B cell (primary cell): Measurements from ENCODE around the gene RAD51B. TPM values are rescaled to one million over a fixed set of nuclear protein-coding genes. Genes with fewer than 3 reads are reported as not detected.

ENCODE experiments used
- ATAC-seq: fragments of 200-7000 bp; cut with Tn5 transposase; one replicate; pipeline ENCODE4 v1.10.0; 2021; ENCODE audit warnings: low read depth, mild to moderate bottlenecking, moderate number of reproducible peaks, moderate library complexity
- CTCF ChIA-PET: fragments of 350-600 bp; sonication (Branson Sonifier 250); formaldehyde crosslinking; loops from one replicate; lab custom pipeline; 2021; ENCODE audit warnings: antibody characterized with exemption, inconsistent platforms; lab: Charles Lee
- POLR2A ChIA-PET: fragments of 350-600 bp; sonication (Branson Sonifier 250); formaldehyde crosslinking; loops from one replicate; lab custom pipeline; 2021; ENCODE audit warnings: antibody characterized with exemption; lab: Charles Lee
- DNase-seq: peaks from one replicate; pipeline ENCODE4 v3.0.0; 2013
- H2AFZ ChIP-seq: 2 replicates; pipeline ENCODE4 v1.6.1; 2012; ENCODE audit warnings: mild to moderate bottlenecking, low read depth, low read length; ENCODE audit not compliant: insufficient read depth, poor library complexity, severe bottlenecking
- H3K27ac ChIP-seq, 2 donors: 1 replicate in 1 of 2; 2 replicates in 1 of 2; pipeline ENCODE4 v1.5.1; 2012 to 2013; ENCODE audit warnings: low read length in 2 of 2, mild to moderate bottlenecking in 2 of 2, moderate library complexity in 1 of 2
- H3K27me3 ChIP-seq, 4 experiments: fragments of 200-600 bp in 1 of 4; sonication (generic) in 1 of 4; replicated peaks in 1 of 4; 1 replicate in 2 of 4; 2 replicates in 2 of 4; pipeline versions ENCODE4 v1.6.1 to v1.7.0; 2013 to 2016; ENCODE audit warnings: low read length in 3 of 4, mild to moderate bottlenecking in 2 of 4, mixed read lengths in 1 of 4, moderate library complexity in 1 of 4; ENCODE audit not compliant: insufficient read depth in 4 of 4, control insufficient read depth in 3 of 4; ENCODE audit errors: control extremely low read depth in 1 of 4
- H3K36me3 ChIP-seq, 2 experiments: replicated peaks in 1 of 2; 1 replicate in 1 of 2; 2 replicates in 1 of 2; pipeline versions ENCODE4 v1.6.1 to v1.7.1; 2013; ENCODE audit warnings: low read length in 1 of 2; ENCODE audit not compliant: insufficient read depth in 2 of 2, control insufficient read depth in 1 of 2; ENCODE audit errors: control extremely low read depth in 1 of 2, extremely low read depth in 1 of 2
- H3K4me1 ChIP-seq, 2 donors: fragments of 200-600 bp in 1 of 2; sonication (generic) in 1 of 2; 1 replicate in 1 of 2; 2 replicates in 1 of 2; pipeline versions ENCODE4 v1.5.1 to v1.6.1; 2013 to 2017; ENCODE audit warnings: low read length in 2 of 2; ENCODE audit not compliant: control insufficient read depth in 2 of 2, insufficient read depth in 2 of 2
- H3K4me2 ChIP-seq: replicated peaks from 2 replicates; pipeline ENCODE3; 2012; ENCODE audit warnings: mild to moderate bottlenecking, low read depth, low read length; ENCODE audit not compliant: poor library complexity, severe bottlenecking
- H3K4me3 ChIP-seq, 5 experiments: fragments of 200-600 bp in 1 of 5; sonication (generic) in 1 of 5; 1 replicate in 3 of 5; 2 replicates in 2 of 5; pipeline versions ENCODE4 v1.5.1 to v1.7.0; 2011 to 2016; ENCODE audit warnings: low read length in 4 of 5, mild to moderate bottlenecking in 4 of 5, low read depth in 2 of 5, control low read depth in 1 of 5, moderate library complexity in 1 of 5; ENCODE audit not compliant: insufficient read depth in 1 of 5; ENCODE audit errors: control extremely low read depth in 1 of 5, extremely low read depth in 1 of 5
- H3K79me2 ChIP-seq: fragments of 200-600 bp; sonication (generic); one replicate; pipeline ENCODE4 v1.6.0; 2016; ENCODE audit warnings: low read length; ENCODE audit not compliant: control insufficient read depth, insufficient read depth
- H3K9ac ChIP-seq: fragments of 200-600 bp; sonication (generic); 2 replicates; pipeline ENCODE4 v1.6.1; 2017; ENCODE audit warnings: mild to moderate bottlenecking, low read length, moderate library complexity
- H3K9me3 ChIP-seq, 3 donors: one replicate each; pipeline versions ENCODE4 v1.6.1 to v1.7.1; 2013; ENCODE audit warnings: low read length in 2 of 3; ENCODE audit not compliant: control insufficient read depth in 2 of 3, insufficient read depth in 1 of 3; ENCODE audit errors: control extremely low read depth in 1 of 3
- H4K20me1 ChIP-seq: 2 replicates; pipeline ENCODE4 v1.6.0; 2012; ENCODE audit warnings: mild to moderate bottlenecking, low read length; ENCODE audit not compliant: insufficient read depth, control insufficient read depth, poor library complexity, severe bottlenecking
- H3K27ac Mint-ChIP-seq: one replicate; pipeline ENCODE4 v1.8.0; 2021; ENCODE audit warnings: mixed read lengths
- H3K27me3 Mint-ChIP-seq: one replicate; pipeline ENCODE4 v1.8.0; 2021; ENCODE audit warnings: mixed read lengths
- H3K4me1 Mint-ChIP-seq: one replicate; pipeline ENCODE4 v1.8.0; 2021; ENCODE audit warnings: mixed read lengths
- H3K4me3 Mint-ChIP-seq: one replicate; pipeline ENCODE4 v1.8.0; 2021; ENCODE audit warnings: mixed read lengths
- H3K9me3 Mint-ChIP-seq: one replicate; pipeline ENCODE4 v1.8.0; 2022; ENCODE audit warnings: mixed read lengths; ENCODE audit not compliant: insufficient read depth
- EZH2 ChIP-seq: IDR thresholded peaks from 2 replicates; pipeline ENCODE4 v1.6.1; 2012; ENCODE audit warnings: borderline replicate concordance, low read depth, mild to moderate bottlenecking, moderate library complexity, low read length; ENCODE audit not compliant: insufficient read depth, poor library complexity, severe bottlenecking
- WGBS: methylation state at CpG from one replicate; pipeline ENCODE4 v1.1.5; 2013; ENCODE audit warnings: missing lambda C conversion rate; ENCODE audit not compliant: insufficient coverage; 5-methylcytosine and 5-hydroxymethylcytosine counted together
- intact Hi-C: fragments of 100-400 bp; cut with micrococcal nuclease; formaldehyde crosslinking; loops from one replicate; pipeline ENCODE4 v1.10.0; 2022
- polyA plus RNA-seq: library from polyadenylated mRNA; depleted of rRNA; stranded (reverse); fragments of >200 nt; gene quantifications from 2 replicates; pipeline ENCODE4 v1.2.3, GENCODE V29; 2012
- total RNA-seq, 2 donors: library from RNA; stranded (reverse); fragments of 120-200 nt in 1 of 2; gene quantifications; 1 replicate in 1 of 2; 2 replicates in 1 of 2; pipeline versions ENCODE4 v1.2.3 to v1.2.4, GENCODE V29; 2013 to 2022
- TF ChIP-seq, protein P1 (sequence below): fragments of 200-600 bp; IDR thresholded peaks from one replicate; pipeline ENCODE4 v1.8.0; 2022; ENCODE audit warnings: antibody characterized with exemption, mild to moderate bottlenecking

Gene RAD51B
- total and polyA plus RNA-seq, 2 donors (not counting 1 experiment from before 2014, with no cell fraction given), result 6.5 to 60.6 TPM

DNA sequence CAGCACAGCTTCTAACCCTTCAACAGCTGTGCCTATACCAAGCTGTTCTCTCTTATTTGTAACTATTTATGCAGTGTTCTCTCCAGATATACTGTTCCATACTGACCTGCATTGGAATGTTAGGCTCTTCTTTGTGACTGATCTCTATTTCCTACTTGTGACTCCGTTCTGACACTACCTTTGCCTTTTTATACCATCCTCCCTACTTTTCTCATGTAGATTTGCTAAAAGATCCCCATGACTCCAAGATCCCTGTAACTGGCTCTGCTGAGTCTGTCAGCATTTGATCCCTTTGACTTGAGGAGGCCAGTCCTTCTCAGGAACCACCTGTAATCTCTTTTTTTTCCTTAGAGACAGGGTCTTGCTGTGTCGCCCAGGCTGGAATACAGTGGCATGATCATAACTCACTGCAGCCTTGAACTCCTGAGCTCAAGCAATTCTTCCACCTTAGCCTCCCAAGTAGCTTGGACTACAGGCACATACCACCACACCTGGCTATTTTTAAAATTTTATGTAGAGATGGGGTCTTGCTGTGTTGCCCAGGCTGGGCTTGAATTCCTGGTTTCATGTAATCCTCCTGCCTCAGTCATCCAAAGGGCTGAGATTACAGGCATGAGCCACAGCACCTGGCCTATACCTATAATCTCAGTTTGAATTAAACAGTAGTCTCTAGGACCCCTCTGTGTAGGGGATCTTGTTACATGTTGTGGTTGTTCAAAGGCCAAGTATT is 605.0 kb downstream of the RAD51B start:
- H3K27me3 Mint-ChIP-seq, result no peaks in the 10 kb centered on the region

More for the DNA sequence above, 605.0 kb downstream of the RAD51B start:
- Histone ChIP-seq H3K4me2 (no peak overlapping the region), H3K9ac (no peak overlapping the region), H3K36me3 (no peaks in the 10 kb centered on the region), H3K27ac (no peak overlapping the region), H3K9me3 (peaks cover 1 to 7% (median 3%) of the 10 kb centered on the region in 3 donors), H3K27me3 (no peaks in the 10 kb centered on the region), H4K20me1 (no peaks in the 10 kb centered on the region), H3K79me2 (no peaks in the 10 kb centered on the region), H3K4me1 (peaks cover 9 to 12% of the 10 kb centered on the region in 2 donors), H2AFZ (no peak overlapping the region), H3K4me3 (no peak overlapping the region)
- intact Hi-C loops, result no loop called here
- Mint-ChIP-seq H3K4me3 (no peak overlapping the region), H3K27ac (no peak overlapping the region), H3K9me3 (no peaks in the 10 kb centered on the region), H3K4me1 (peaks cover 21% of the 10 kb centered on the region)
- TF ChIP-seq, protein P1, sequence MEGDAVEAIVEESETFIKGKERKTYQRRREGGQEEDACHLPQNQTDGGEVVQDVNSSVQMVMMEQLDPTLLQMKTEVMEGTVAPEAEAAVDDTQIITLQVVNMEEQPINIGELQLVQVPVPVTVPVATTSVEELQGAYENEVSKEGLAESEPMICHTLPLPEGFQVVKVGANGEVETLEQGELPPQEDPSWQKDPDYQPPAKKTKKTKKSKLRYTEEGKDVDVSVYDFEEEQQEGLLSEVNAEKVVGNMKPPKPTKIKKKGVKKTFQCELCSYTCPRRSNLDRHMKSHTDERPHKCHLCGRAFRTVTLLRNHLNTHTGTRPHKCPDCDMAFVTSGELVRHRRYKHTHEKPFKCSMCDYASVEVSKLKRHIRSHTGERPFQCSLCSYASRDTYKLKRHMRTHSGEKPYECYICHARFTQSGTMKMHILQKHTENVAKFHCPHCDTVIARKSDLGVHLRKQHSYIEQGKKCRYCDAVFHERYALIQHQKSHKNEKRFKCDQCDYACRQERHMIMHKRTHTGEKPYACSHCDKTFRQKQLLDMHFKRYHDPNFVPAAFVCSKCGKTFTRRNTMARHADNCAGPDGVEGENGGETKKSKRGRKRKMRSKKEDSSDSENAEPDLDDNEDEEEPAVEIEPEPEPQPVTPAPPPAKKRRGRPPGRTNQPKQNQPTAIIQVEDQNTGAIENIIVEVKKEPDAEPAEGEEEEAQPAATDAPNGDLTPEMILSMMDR, result no peak
- no peak for TF ChIP-seq EZH2
- DNase-seq (no peak), ATAC-seq (no peak)
- WGBS, result no CpG with 5 or more reads among the region's 2 CpGs
- ChIA-PET POLR2A (interaction anchor here (1.3 kb wide), 1 partner anchor 333 kb away, joined by 3 read pairs; no protein-coding TSS in a partner anchor), CTCF (interaction anchor here (1.8 kb wide), 1 partner anchor 15 kb away, joined by 4 read pairs; no protein-coding TSS in a partner anchor)
